Gastrocnemius medialis (tissue), 4 donors: ENCODE results near the gene DMXL2.

Source experiments
- POLR2A ChIP-seq, 2 donors: fragments of 450-650 bp; IDR thresholded peaks; one replicate each; pipeline ENCODE4 v1.6.1; 2017; ENCODE audit warnings: antibody characterized with exemption in 2 of 2, mild to moderate bottlenecking in 2 of 2, moderate library complexity in 2 of 2
- TF ChIP-seq, protein P1 (sequence below), 5 experiments: fragments of 450-650 bp in 3 of 5; fragments of 200-600 bp in 2 of 5; sonication (generic) in 2 of 5; IDR thresholded peaks in 4 of 5; conservative IDR thresholded peaks in 1 of 5; 1 replicate in 4 of 5; 2 replicates in 1 of 5; pipeline ENCODE4 v1.5.1; 2016 to 2019; ENCODE audit warnings: antibody characterized with exemption in 5 of 5, mild to moderate bottlenecking in 3 of 5, moderate library complexity in 3 of 5

DNA sequence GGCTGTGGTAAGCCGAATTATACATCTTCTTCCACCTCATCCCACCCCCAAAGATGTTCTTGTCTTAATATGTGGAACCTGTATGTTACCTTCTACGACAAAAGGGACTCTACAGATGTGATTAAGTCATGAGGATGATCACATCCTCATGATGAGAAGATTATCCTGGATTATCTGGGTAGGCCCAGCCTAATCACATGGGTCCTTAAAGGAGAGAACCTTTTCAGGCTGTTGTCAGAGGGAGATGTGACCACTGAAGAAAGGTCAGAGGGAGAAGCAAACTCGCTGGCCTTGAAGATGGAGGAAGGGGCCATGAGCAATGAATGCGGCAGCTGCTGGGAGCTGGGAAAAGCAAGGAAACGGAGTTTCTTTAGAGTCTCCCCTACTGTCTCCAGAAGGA, 45.9 kb upstream of the DMXL2 start:
- TF ChIP-seq, protein P1, sequence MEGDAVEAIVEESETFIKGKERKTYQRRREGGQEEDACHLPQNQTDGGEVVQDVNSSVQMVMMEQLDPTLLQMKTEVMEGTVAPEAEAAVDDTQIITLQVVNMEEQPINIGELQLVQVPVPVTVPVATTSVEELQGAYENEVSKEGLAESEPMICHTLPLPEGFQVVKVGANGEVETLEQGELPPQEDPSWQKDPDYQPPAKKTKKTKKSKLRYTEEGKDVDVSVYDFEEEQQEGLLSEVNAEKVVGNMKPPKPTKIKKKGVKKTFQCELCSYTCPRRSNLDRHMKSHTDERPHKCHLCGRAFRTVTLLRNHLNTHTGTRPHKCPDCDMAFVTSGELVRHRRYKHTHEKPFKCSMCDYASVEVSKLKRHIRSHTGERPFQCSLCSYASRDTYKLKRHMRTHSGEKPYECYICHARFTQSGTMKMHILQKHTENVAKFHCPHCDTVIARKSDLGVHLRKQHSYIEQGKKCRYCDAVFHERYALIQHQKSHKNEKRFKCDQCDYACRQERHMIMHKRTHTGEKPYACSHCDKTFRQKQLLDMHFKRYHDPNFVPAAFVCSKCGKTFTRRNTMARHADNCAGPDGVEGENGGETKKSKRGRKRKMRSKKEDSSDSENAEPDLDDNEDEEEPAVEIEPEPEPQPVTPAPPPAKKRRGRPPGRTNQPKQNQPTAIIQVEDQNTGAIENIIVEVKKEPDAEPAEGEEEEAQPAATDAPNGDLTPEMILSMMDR (IDR thresholded peaks at IDR 0.05 in 4 of 5, conservative IDR thresholded peaks at IDR 0.05 in 1 of 5) = no peak
- TF ChIP-seq POLR2A (IDR thresholded peaks at IDR 0.05) = no peak
